H9 (cell line): Measurements from ENCODE around the gene PDZD8. TPM values are rescaled to one million over a fixed set of nuclear protein-coding genes. Genes with fewer than 3 reads are reported as not detected.

Experiments used
- DNase-seq: peaks from one replicate; pipeline ENCODE4 v3.0.0-alpha.2; 2017
- H2AFZ ChIP-seq: one replicate; pipeline ENCODE4 v1.6.1; 2013; ENCODE audit warnings: mild to moderate bottlenecking, low read length, control low read depth, moderate library complexity
- H2AK5ac ChIP-seq: 2 replicates; pipeline ENCODE4 v1.6.1; 2013; ENCODE audit warnings: low read length, control low read depth, mixed read lengths; ENCODE audit not compliant: insufficient read length
- H2BK120ac ChIP-seq: one replicate; pipeline ENCODE4 v1.6.1; 2013; ENCODE audit warnings: low read depth, mild to moderate bottlenecking, low read length, control low read depth, inconsistent platforms; ENCODE audit not compliant: poor library complexity, severe bottlenecking
- H2BK12ac ChIP-seq: 2 replicates; pipeline ENCODE4 v1.6.1; 2013; ENCODE audit warnings: low read length, control low read depth, mixed read lengths, low read depth; ENCODE audit not compliant: insufficient read length
- H2BK15ac ChIP-seq: 2 replicates; pipeline ENCODE4 v1.6.1; 2013; ENCODE audit warnings: low read depth, low read length, control low read depth
- H2BK20ac ChIP-seq: one replicate; pipeline ENCODE4 v1.6.1; 2013; ENCODE audit warnings: low read depth, mild to moderate bottlenecking, low read length, control low read depth, inconsistent platforms; ENCODE audit not compliant: poor library complexity, severe bottlenecking
- H2BK5ac ChIP-seq: 2 replicates; pipeline ENCODE4 v1.6.1; 2013; ENCODE audit warnings: low read length, control low read depth, mixed read lengths; ENCODE audit not compliant: insufficient read length
- H3K14ac ChIP-seq: 2 replicates; pipeline ENCODE4 v1.6.1; 2013; ENCODE audit warnings: low read length, control low read depth; ENCODE audit not compliant: insufficient read depth
- H3K18ac ChIP-seq: 2 replicates; pipeline ENCODE4 v1.6.1; 2013; ENCODE audit warnings: low read depth, mild to moderate bottlenecking, mixed read lengths, low read length, control low read depth; ENCODE audit not compliant: insufficient read length
- H3K23ac ChIP-seq: 2 replicates; pipeline ENCODE4 v1.6.1; 2013; ENCODE audit warnings: low read length, control low read depth, mixed read lengths, low read depth; ENCODE audit not compliant: insufficient read length
- H3K23me2 ChIP-seq: 2 replicates; pipeline ENCODE4 v1.6.1; 2013; ENCODE audit warnings: low read depth, mild to moderate bottlenecking, mixed read lengths, low read length, control low read depth; ENCODE audit not compliant: insufficient read length, poor library complexity, severe bottlenecking
- H3K27ac ChIP-seq: 2 replicates; pipeline ENCODE4 v1.5.1; 2013; ENCODE audit warnings: low read length, control low read depth, mixed read lengths, low read depth; ENCODE audit not compliant: insufficient read length
- H3K27me3 ChIP-seq: 2 replicates; pipeline ENCODE4 v1.6.1; 2013; ENCODE audit warnings: low read length, control low read depth, inconsistent platforms; ENCODE audit not compliant: insufficient read depth
- H3K4ac ChIP-seq: 2 replicates; pipeline ENCODE4 v1.6.1; 2013; ENCODE audit warnings: low read depth, mild to moderate bottlenecking, control low read depth, inconsistent platforms, low read length, moderate library complexity
- H3K4me1 ChIP-seq: 2 replicates; pipeline ENCODE4 v1.6.1; 2013; ENCODE audit warnings: low read length, control low read depth, inconsistent platforms; ENCODE audit not compliant: insufficient read depth
- H3K4me2 ChIP-seq: 2 replicates; pipeline ENCODE4 v1.6.1; 2013; ENCODE audit warnings: low read length, control low read depth, mixed read lengths; ENCODE audit not compliant: insufficient read length, insufficient read depth
- H3K56ac ChIP-seq: 2 replicates; pipeline ENCODE4 v1.6.1; 2013; ENCODE audit warnings: low read depth, mild to moderate bottlenecking, mixed read lengths, low read length, control low read depth; ENCODE audit not compliant: insufficient read length
- H3K79me1 ChIP-seq: 2 replicates; pipeline ENCODE4 v1.6.1; 2013; ENCODE audit warnings: low read depth, mild to moderate bottlenecking, moderate library complexity, low read length, control low read depth, inconsistent platforms; ENCODE audit not compliant: insufficient read depth, poor library complexity, severe bottlenecking
- H3K79me2 ChIP-seq: 2 replicates; pipeline ENCODE4 v1.6.1; 2013; ENCODE audit warnings: low read length, control low read depth, inconsistent platforms; ENCODE audit not compliant: insufficient read depth
- H3K9ac ChIP-seq: 2 replicates; pipeline ENCODE4 v1.6.1; 2013; ENCODE audit warnings: low read length, control low read depth, mixed read lengths; ENCODE audit not compliant: insufficient read length; ENCODE audit errors: extremely low read depth
- H3K9me3 ChIP-seq: one replicate; pipeline ENCODE4 v1.6.1; 2013; ENCODE audit warnings: low read depth, low read length, inconsistent platforms; ENCODE audit not compliant: control insufficient read depth
- H3T11ph ChIP-seq: one replicate; pipeline ENCODE4 v1.6.1; 2013; ENCODE audit warnings: mild to moderate bottlenecking, low read length, control low read depth, inconsistent platforms
- H4K20me1 ChIP-seq: one replicate; pipeline ENCODE4 v1.6.1; 2013; ENCODE audit not compliant: control insufficient read depth, insufficient read length, insufficient read depth
- H4K5ac ChIP-seq: 2 replicates; pipeline ENCODE4 v1.6.1; 2013; ENCODE audit warnings: low read depth, mild to moderate bottlenecking, mixed read lengths, low read length, control low read depth; ENCODE audit not compliant: insufficient read length
- H4K8ac ChIP-seq: replicated peaks from 2 replicates; pipeline ENCODE4 v1.6.1; 2013; ENCODE audit warnings: low read length, control low read depth, mixed read lengths, low read depth; ENCODE audit not compliant: insufficient read length
- H4K91ac ChIP-seq: 2 replicates; pipeline ENCODE4 v1.6.1; 2013; ENCODE audit warnings: low read depth, mild to moderate bottlenecking, moderate library complexity, mixed read lengths, low read length, control low read depth; ENCODE audit not compliant: insufficient read length
- H3K27ac Mint-ChIP-seq, 3 experiments: 2 replicates in 2 of 3; 3 replicates in 1 of 3; pipeline ENCODE4 v1.8.0; 2020 to 2021; ENCODE audit warnings: mixed read lengths in 3 of 3, mild to moderate bottlenecking in 1 of 3, moderate library complexity in 1 of 3
- H3K27me3 Mint-ChIP-seq: 2 replicates; pipeline ENCODE4 v1.8.0; 2021; ENCODE audit warnings: low read depth, mild to moderate bottlenecking, moderate library complexity, mixed read lengths
- H3K36me3 Mint-ChIP-seq, 3 experiments: 2 replicates in 2 of 3; 3 replicates in 1 of 3; pipeline ENCODE4 v1.8.0; 2020 to 2021; ENCODE audit warnings: low read depth in 3 of 3, mixed read lengths in 3 of 3; ENCODE audit not compliant: insufficient read depth in 1 of 3
- H3K4me1 Mint-ChIP-seq, 2 experiments: 2 replicates each; pipeline ENCODE4 v1.8.0; 2020; ENCODE audit warnings: mixed read lengths in 2 of 2
- H3K4me3 Mint-ChIP-seq, 2 experiments: 2 replicates in 1 of 2; 3 replicates in 1 of 2; pipeline ENCODE4 v1.8.0; 2020 to 2021; ENCODE audit warnings: mild to moderate bottlenecking in 2 of 2, mixed read lengths in 2 of 2, moderate library complexity in 1 of 2
- H3K9me3 Mint-ChIP-seq, 2 experiments: 2 replicates in 1 of 2; 3 replicates in 1 of 2; pipeline ENCODE4 v1.8.0; 2020; ENCODE audit warnings: mild to moderate bottlenecking in 2 of 2, mixed read lengths in 2 of 2, moderate library complexity in 1 of 2
- WGBS: extraction: QIAGEN DNeasy Blood & Tissue Kit; methylation state at CpG from one replicate; pipeline ENCODE4 v1.1.7; 2013; ENCODE audit warnings: missing lambda C conversion rate, low lambda C conversion rate, mixed read lengths; ENCODE audit not compliant: insufficient read length; ENCODE audit errors: extremely low coverage; 5-methylcytosine and 5-hydroxymethylcytosine counted together
- total RNA-seq: library from RNA; stranded (reverse); gene quantifications from 2 replicates; pipeline ENCODE4 v1.2.1, GENCODE V29; 2021
- TF ChIP-seq, protein P1 (sequence below): fragments of 200-600 bp; sonication (generic); conservative IDR thresholded peaks from 3 replicates; pipeline ENCODE4 v1.8.0; 2021; ENCODE audit warnings: antibody characterized with exemption, mild to moderate bottlenecking

PDZD8 gene
- total RNA-seq, 1 experiment from 2014 or later = 38.2 TPM

DNA sequence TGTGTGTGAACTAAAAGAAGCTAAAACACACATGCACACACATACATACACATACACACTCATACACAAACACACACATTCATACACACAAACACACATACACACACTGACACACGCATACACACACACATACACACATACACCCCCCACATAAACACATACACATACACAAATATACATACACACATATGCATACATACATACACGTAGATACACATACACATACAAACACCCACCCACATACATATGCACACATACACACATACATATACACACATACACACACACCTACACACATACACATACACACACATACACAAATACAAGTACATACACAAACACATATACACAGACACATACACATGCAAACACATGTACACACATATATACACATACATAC lies 106.3 kb downstream of the PDZD8 start:
- no peaks in the 10 kb centered on the region; a peak in 1 of 5 replicates for H3K9me3 Mint-ChIP-seq
- DNase-seq = no peak
- no peak overlapping the region for H3K56ac ChIP-seq

More for the DNA sequence above, 106.3 kb downstream of the PDZD8 start:
- Histone ChIP-seq H2BK12ac (no peak overlapping the region), H3T11ph (no peak overlapping the region), H3K9ac (no peak overlapping the region), H3K4ac (no peak overlapping the region), H4K5ac (no peak overlapping the region), H3K14ac (no peak overlapping the region), H3K4me2 (no peak overlapping the region), H3K23me2 (no peaks in the 10 kb centered on the region), H3K27me3 (no peaks in the 10 kb centered on the region), H2BK120ac (no peak overlapping the region), H4K8ac (no peak overlapping the region), H2AFZ (no peak overlapping the region), H4K20me1 (no peaks in the 10 kb centered on the region), H2BK20ac (no peak overlapping the region), H3K4me1 (no peaks in the 10 kb centered on the region), H3K9me3 (no peaks in the 10 kb centered on the region), H2AK5ac (no peak overlapping the region), H3K79me1 (no peaks in the 10 kb centered on the region), H3K18ac (no peak overlapping the region), H3K27ac (no peak overlapping the region), H3K23ac (no peak overlapping the region), H3K79me2 (no peaks in the 10 kb centered on the region), H4K91ac (no peak overlapping the region), H2BK5ac (no peak overlapping the region), H2BK15ac (no peak overlapping the region)
- Mint-ChIP-seq H3K27ac (no peak overlapping the region), H3K4me3 (no peak overlapping the region), H3K4me1 (peaks cover 0 to 7% of the 10 kb centered on the region in 2 experiments; a peak in 2 of 4 replicates), H3K27me3 (no peaks in the 10 kb centered on the region), H3K36me3 (peaks cover 0 to 3% (median 0%) of the 10 kb centered on the region in 3 experiments; a peak in 3 of 7 replicates)
- TF ChIP-seq, protein P1, sequence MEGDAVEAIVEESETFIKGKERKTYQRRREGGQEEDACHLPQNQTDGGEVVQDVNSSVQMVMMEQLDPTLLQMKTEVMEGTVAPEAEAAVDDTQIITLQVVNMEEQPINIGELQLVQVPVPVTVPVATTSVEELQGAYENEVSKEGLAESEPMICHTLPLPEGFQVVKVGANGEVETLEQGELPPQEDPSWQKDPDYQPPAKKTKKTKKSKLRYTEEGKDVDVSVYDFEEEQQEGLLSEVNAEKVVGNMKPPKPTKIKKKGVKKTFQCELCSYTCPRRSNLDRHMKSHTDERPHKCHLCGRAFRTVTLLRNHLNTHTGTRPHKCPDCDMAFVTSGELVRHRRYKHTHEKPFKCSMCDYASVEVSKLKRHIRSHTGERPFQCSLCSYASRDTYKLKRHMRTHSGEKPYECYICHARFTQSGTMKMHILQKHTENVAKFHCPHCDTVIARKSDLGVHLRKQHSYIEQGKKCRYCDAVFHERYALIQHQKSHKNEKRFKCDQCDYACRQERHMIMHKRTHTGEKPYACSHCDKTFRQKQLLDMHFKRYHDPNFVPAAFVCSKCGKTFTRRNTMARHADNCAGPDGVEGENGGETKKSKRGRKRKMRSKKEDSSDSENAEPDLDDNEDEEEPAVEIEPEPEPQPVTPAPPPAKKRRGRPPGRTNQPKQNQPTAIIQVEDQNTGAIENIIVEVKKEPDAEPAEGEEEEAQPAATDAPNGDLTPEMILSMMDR = no peak
- WGBS = 100% methylated on average over 1 of the region's 2 CpGs
